GM19328 (cell line): Measurements from ENCODE around the gene CACNG1.

Source experiments
- ATAC-seq: cut with Tn5 transposase; IDR thresholded peaks from one replicate; pipeline ENCODE4 v1.9.1; 2021; ENCODE audit warnings: mild to moderate bottlenecking, moderate library complexity; ENCODE audit not compliant: unreplicated experiment

CACNG1 gene

DNA sequence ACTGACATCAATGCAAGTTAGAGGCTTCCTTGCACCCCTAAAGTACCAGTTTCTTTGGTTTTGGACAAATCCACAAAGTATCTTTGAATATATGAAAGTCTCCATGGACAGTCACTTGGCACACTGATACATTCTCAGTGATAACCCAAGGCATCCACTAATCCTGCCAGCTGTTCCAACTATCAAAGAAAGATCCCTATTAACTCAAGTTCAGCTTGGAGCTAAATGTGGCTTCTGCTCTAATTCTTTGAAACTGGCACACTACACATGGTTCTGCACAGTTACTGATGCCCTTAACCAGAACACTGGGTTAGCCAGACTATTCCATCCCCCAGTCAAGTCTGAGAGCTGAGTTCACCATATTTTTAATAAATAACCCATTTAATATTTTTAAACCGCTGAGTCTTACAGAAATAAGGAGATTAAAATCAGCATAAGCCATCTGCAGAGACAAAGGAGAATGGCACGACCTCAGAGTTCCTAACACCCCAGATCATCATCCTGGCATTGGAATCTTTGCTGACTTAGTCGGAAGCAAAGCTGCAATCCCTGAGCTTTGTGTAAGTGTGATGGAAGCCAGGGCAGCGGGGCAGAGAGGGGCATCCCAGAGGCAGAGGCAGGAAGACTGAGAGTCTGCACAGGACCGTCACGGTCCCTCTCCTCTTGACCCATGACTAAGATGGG lies 6.3 kb downstream of the CACNG1 start:
- no peak for ATAC-seq

DNA sequence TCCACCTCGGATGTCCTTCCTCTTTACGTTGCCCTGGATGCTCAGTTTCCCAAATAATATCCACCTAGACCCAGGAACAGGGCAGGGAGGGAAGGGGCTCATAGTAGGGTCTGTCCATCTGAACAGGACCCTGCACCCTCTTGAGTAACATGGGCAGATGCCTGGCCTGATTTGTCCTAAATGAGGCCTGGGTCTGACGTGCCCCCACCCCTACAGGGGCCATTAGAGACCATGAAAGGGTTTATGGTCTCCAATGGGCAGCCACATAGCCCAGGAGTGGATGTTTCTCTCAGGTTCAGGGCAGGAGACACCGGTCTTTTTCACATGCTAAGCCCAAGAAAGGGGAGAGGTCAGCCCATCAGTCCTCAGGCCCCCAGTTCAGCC lies 6.8 kb downstream of the CACNG1 start:
- ATAC-seq: no peak

DNA sequence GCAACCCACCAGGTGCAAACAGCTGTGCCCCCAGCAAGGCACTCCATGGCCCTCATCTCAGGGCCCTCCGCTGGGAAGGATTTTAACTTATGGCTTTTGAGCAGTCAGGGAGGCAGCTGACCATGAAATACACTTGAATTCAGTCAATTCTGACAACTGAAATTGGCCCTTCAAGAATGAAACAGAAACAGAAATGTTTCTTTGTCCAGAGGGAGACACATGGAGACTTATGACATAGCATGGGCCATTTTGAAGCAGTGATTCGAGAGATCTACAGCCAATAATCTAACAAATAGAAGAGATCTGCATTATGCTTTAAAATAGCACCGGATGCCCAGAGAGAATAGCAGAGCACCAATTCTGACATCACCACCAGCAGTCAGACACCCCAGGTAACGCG lies 7.5 kb downstream of the CACNG1 start:
- no peak for ATAC-seq

DNA sequence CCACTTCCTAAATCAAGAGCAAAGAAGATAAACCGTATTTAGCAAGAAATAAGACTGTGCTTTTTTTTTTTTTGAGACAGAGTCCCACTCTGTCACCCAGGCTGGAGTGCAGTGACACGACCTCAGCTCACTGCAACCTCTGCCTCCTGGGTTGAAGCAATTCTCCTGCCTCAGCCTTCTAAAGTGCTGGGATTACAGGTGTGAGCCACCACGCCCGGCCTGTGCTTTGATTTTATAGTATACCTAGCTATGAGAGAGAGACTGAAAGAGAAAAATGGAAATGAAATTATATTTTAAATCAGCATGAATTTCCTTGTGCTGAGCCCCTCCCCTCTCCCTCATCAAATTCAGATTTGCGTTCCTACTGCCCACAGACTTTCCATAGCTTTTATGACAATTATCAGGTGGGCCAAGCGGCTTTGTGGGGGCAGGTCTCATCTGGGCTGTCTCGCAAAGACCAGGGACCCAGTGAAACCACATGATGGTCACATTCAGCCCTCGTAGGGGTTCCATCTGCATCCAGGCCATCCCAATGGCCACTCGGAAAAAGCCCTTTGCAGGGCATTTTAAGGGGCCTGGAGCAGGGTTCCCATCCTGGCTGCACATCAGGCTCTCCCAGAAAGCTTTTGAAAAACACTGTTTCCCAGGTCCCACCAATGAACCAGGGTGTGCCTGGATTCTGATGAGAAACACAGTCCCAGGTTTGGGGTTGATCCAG lies 8.5 kb downstream of the CACNG1 start:
- ATAC-seq: no peak

GRCh38 chr17:67053438-67054000 lies 9.2 kb downstream of the CACNG1 start:
- ATAC-seq: no peak

DNA sequence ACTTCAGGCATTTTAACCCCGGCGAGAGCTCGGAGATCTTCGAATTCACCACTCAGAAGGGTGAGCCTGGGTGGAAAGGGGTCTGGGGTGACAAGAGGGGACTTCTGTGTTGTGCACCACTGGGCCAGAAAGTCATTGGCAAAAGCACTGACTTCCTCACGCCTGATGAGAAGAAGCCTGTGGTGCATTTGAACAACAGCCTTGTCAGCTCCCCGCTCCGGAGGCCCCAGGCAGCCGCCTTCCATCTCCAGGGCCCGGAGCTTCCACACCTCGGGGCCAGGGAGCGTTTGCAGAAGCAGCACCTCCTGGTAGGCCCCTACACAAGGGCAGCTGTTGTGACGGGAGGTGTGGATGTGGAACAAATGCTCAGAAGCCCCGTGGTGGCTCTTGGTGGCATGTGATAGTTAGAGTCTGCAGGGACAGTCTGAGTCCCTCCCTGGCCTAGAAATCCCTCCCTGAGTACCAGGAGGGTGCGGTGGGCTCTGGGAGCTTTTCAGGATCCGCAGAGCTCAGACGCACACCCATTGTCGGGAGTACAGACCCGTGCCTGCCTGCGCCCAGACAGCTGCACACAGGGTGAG lies 9.7 kb downstream of the CACNG1 start:
- no peak for ATAC-seq

- no peak for ATAC-seq
Measured at GRCh38 chr17:67054608-67055007, 10.3 kb downstream of the CACNG1 start.

- no peak for ATAC-seq
Measured at GRCh38 chr17:67055041-67055443, 10.7 kb downstream of the CACNG1 start.

DNA sequence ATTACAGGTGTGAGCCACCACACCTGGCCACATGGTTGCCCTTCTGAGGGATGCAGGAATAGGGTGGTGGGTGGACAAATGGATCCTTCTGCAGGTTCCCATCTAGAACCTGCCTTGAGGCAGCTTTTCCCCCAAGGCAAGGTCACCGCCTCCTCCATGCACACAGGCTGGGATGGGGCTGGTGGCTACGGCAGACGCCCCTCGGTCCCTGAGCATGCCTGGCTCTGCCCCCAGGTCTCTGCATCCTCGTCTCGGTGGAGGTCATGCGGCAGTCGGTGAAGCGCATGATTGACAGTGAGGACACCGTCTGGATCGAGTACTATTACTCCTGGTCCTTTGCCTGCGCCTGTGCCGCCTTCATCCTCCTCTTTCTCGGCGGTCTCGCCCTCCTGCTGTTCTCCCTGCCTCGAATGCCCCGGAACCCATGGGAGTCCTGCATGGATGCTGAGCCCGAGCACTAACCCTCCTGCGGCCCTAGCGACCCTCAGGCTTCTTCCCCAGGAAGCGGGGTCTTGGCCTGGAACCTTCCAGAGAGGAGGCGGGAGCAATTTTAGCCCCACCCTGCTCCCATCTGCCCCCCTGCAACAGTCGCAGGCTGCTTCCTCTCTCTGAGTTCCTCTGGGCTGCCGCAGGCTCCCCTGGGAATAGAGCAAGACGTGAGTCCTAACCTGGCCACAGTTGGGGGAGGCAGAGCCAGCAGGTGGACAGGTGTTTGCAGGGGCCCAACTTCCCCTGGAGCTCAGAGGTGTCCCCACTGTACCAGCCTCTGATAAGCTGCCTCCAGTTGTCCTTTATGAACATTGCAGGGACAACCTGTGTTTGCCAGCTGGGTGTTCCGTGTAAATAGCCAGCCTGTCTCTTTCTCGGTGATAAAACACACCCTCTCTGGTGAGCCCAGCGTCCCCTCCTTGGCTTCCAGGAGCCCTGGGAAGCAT lies 11.7 kb downstream of the CACNG1 start:
- ATAC-seq: no peak

GRCh38 chr17:67056746-67057490 lies 12.6 kb downstream of the CACNG1 start:
- no peak for ATAC-seq

DNA sequence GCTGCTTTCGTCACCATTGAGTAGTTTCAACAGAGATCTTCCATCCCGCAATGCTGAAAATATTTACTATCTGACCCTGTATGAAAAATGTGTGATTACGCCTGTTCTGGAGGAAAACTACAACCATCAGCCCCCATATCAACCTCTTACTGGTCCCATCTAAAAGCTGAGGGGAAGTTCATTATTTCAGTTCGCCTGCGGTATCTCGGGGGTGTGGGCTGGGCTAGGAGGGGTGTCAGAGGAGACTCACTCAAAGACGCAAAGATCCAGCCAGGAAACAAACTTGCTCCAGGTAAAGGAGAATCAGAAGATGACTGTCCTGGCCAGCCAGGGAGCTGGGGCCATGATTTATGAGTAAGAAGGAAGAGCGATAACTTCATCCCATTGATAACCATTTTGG lies 13.7 kb downstream of the CACNG1 start:
- no peak for ATAC-seq

DNA sequence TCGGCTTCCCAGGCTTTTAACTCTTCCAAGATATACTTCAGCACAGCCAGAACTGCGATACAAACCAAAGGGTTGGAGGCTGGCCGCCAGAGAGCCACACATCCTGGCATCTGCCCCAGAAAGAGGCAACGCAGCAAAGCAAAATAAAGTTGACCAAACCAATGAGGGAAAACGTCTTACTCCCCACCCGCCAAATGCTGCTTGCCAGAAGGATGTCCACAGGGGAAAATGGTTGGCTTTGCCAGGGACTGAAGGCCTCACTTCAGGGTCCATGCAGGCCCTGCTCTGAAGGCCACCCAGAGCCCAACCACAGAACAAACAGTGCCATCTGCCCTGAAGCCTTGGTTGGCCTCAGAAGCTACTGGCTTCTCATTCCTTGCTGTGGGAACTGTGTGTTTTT lies 15.0 kb downstream of the CACNG1 start:
- ATAC-seq: no peak

GRCh38 chr17:67063141-67063540 lies 18.8 kb downstream of the CACNG1 start:
- no peak for ATAC-seq

- no peak for ATAC-seq
Measured at GRCh38 chr17:67066717-67067116, 22.4 kb downstream of the CACNG1 start.

DNA sequence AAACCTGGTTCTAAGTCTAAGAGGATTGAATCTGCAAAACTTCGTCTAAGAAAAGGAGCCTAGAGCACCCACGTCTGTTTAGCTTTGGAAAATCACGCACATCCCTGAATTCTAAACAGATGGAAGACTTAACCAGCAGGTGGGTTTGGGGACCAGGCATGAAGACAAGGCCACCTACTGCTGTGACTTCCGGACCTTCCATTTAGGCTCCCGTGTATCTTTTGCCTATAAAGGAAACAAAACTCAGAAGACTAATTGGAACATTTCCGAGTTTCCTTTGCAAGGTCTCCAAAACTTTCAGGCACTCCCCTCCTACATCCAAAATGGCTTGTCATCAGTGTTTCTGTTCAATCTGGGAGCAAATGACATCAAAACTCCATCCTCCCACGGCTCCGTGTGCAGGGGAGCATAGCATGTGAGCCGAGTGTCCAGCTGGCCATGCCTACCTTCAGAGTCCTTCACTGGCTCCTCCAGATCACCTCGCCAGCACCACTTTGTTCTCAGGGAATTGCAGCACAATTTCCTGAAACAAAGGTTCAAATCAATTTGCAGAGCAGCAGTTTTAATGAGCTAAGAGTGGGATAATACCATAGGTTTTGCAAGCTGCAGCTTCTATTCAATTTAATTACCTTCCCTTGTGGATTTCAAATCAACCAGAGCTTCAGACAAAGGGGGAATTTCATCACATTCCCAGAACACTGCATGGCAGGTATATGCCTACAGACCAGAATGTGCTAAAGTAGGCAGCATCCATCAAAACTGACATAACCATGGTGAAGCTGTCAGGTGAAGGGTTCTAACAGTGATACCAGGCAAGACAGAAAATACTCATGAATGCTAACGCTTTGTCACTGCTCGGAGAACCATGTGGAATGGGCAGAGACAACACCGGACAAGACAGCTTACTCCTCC lies 23.5 kb downstream of the CACNG1 start:
- ATAC-seq: no peak

GRCh38 chr17:67068999-67069398 lies 24.6 kb downstream of the CACNG1 start:
- no peak for ATAC-seq

DNA sequence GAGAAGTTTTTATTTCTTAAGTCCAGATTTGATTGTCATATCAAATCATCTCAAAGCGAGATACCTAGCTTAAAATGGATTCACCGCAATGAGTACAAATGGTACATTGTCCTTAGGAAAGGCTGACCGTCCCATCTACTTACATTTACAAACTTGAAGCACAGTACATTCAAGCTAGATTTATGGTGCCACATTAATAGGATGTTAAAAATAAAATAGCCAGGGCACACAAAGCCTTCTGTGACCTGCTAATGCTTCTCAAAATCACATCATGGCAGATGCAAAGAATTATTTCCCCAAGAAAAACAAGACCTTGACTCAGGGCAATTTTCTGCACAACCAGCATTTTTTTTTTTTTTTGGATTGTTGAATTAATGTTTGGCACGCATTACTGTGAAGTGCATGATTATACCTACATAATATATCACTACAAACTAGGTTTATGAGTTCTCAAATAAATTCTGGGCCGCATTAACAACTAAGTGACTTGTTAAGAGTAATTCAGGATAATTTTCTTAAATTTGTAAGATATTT lies 25.3 kb downstream of the CACNG1 start:
- no peak for ATAC-seq

DNA sequence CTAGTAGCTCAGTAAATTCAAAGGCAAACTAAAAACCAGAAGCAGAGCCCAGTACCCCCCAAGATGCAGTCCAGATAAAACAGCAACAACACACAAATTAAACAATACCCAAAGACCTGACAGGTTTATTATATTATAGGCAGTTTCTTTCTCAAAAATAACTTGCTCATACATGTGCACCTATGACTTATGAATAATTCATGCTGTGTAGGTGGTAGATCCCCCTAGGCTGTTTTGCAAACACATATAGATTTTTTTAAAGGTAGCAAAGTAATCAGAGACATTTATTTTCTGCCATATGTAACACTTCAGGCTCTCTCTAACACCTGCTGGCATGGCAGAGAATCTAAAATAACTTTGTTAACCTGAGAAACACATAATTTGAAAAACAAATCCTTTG lies 27.2 kb downstream of the CACNG1 start:
- no peak for ATAC-seq

DNA sequence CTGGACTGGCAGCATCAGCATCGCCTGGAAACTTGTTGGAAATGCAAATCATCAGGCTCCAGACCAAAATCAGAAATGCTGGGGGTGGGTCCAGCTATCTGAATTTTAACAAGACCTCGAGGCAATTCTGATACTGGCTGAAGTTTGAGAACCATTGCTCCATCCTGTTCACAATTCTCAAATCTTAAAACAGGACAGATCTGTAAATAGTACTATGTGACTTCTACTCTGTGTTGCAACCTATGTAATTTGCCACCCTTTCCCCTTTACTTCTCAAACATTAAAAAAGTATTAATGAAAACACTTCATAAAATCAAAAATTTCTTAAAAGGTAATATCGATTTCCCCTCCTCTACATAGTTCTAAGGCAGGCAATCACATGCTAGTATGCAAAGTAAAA lies 28.5 kb downstream of the CACNG1 start:
- no peak for ATAC-seq
